OCI-M1 (cell line): ENCODE results near the gene M1AP.

Experiments used
- DNase-seq: peaks from one replicate; lab custom pipeline; 2025; lab: John Stamatoyannopoulos, UW

The M1AP gene

GRCh38 chr2:74546004-74546403 lies 102.1 kb downstream of the M1AP start:
- no peak for DNase-seq

DNA sequence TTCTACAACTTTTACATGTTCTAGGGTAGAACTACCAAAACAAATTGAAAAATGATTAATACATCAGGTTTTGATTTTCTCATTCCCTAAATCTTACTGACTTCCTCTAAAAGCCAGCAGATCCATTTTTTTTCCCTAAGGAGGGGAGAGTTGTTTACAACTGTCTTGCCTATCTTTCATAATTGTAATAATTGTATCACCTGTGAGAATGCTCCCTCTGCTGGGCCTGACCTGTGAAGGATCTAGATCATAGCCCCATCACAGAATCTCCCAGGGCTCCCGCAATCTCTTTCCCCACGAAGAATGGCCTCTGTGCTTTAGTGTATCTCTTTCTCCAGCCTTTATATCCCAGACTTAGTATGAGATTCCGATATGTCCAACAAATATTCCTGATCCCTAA lies 103.5 kb downstream of the M1AP start:
- DNase-seq = no peak

DNA sequence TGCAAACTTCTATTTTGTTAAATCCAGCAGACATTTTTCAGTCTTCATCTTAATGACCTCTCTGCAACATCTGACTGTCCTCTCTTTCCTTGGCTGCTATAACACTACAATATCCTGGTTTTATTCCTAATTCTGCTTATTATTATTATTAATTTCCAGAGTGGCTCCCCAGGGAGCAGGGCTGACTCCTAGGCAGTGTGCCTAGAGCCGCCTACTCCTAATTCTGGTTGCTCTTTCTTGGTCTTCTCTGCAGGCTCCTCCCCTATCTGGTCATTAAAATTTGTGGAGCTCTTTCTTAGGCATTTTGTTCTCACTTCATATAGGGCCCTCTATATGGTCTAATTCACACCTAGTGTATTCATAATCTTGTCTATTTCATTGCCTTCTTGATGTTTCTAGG lies 105.2 kb downstream of the M1AP start:
- no peak for DNase-seq

DNA sequence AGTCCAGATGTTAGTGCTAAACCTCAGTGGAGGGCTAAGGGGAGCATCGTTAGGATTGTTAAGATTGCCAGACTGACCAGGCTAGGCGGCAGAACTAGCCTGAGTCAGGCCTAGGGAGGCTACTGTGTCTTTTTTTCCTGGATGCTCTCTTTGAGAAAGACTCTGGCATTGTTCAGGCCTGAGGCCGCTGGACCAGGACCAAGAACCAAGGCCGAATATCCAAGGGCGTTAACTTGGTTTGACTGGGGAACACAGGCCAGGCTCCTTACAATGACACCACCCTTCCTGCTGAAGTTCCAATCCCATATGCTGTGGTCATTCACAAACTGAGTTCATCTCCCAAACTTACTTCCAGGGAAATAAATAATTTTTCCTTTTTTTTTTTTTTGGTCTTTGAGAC lies 107.8 kb downstream of the M1AP start:
- no peak for DNase-seq

DNA sequence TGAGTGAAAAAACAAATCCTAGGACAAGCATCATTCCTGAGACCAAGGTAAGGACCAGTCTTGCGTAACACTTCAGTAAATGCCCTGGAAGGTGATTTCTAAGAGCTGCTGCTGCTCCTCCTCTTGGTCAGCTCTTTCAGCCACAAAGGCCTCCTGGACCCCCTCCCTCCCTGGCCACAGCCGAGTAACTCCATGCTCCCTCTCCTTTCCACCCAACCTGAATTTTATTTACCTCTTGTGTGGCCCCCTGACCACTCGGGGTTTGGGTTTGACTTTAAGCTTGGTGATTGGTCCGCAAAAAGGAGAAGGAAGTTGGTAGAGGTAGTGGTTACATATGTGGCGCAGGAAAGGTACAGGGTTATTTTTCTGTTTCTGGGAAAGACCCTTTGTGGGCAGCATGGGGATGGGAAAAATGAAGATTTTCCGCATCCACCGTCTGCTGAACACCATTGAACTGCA lies 109.2 kb downstream of the M1AP start:
- DNase-seq = no peak

DNA sequence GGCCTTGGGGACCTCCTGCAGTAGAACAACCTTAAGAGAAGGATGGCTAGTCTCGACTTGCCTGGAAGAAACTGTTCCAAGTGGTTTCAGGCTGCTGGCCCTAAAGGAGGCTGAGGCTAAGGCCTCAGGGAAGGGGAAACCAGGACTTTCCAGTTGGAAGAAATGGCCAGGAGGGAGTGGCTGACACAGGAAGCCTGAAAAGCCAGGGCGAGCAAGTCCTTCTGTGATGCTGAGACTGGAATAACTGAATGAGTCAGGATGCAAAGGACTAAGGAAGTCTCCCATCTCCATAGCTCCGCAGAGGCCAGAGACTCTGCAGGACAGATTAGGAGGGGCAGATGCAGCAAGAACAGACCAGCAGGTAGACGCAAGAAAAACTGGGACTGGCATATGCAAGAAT lies 111.0 kb downstream of the M1AP start:
- no peak for DNase-seq

DNA sequence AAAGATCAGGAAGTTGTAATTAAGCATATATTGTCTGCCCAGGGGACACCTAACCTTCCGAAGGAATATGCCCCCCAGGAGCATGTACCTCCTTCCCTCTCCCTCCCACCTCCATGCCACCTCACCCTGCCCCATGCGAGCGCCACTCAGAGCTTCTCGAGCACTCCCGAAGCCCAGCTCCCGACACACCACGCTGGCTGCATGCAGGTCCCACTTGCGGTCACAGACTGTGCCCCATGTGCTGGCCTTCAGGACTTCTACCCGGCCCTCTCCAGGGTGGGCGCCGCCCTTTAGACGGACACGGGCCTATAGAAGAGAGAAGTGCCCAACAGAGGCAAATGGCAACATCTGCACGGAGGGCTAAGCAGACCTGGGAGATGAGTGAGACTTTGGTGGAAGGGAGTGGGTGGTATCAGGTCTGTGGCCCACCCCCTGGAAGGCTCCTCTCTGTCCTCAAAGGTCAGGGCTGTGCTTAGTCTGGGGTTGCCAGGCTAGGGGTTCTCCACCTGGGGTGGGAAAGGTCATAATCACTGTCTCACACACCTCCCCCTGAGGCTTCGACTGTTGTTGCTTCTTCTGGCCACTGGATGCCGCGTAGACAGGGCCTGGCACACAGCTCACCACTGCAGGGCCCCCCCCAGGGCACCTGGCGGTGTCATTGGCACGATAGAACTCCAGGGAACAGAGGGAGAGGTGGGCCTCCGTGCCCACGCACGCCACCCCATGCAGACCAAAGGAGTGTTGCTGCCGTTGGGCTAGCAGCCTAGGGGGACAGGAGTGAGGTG lies 111.8 kb downstream of the M1AP start:
- DNase-seq = no peak

DNA sequence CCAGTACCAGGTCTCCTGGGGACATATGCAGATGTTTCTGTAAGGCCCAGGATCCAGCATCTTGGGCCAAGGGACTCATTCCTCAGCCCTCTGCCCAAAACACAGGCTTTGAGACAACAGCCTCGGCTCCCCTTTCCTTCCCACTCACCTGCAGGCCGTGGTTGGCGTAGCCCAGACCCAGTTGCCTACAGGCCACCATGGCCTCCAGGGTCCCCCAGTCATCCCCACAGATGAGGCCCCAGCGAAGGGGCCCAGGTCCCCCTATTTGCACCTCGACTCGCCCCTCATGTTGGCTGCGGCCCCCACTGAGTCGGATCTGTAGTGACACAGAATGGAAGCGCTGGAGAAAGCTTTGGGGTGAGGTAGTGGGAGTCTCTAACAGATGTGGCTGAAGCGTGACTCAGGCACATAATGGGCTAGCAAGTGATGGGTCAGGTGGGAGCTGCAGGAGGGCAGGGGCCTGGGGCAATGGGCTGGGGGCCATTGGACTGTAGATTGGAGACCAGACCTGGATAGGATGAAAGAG lies 112.6 kb downstream of the M1AP start:
- DNase-seq = no peak

DNA sequence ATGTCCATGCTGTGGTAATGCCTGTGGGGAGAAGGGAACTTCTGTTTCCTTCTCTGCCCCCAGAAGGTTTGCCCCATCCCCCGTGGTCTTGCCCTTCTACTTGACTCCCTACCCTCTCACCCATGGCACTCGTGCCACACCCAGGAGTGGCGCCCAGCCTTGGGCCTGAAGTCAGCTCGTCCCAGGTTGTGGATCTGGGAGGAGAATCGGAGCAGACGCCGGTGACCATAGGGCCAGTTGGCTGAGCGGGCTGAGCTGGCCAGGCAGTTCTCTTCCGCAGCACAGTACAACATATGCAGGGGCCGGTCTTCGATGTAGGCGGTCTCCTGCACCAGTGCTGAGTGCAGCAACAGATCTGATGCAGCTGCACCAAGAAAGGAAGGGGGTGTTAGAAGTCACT lies 113.7 kb downstream of the M1AP start:
- no peak for DNase-seq

DNA sequence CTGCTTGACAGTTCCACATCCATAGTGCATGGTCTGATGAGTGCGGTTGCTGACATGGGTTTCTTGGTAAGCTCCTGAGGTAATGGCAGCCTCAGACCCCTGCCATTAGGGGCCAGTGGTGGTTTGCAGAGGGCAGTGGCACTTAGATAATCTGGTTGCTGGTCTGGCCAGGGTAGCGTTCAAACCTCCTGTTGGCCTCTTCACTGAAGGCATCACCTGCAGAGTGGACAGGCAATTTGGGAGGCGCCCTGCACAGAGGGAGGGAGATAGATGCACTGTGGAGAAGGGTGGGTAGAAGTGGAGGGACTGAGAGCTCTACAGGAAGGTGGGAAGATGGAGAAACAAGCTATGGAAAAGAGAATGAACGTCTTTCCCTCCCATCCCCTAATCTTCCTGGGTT lies 114.7 kb downstream of the M1AP start:
- no peak for DNase-seq

DNA sequence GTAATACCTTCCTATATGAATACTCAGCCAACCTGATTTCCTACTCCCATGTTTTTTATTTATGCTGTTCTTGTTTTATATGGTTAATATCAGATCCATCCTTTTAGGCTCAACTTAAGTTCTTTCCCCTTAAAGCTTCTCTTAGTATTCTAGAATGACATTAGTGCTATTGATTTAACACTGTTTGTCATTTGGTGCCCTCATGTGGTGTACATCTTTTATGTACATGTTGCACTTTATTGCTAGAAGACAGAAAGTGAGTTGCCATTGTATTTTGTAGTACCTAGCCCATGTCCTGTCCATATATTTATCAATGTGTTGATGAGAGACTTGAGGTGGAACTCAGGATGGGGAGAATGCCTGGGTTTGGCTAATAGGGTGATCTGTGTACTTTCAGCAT lies 115.9 kb downstream of the M1AP start:
- peak; percentile 39 for DNase-seq

DNA sequence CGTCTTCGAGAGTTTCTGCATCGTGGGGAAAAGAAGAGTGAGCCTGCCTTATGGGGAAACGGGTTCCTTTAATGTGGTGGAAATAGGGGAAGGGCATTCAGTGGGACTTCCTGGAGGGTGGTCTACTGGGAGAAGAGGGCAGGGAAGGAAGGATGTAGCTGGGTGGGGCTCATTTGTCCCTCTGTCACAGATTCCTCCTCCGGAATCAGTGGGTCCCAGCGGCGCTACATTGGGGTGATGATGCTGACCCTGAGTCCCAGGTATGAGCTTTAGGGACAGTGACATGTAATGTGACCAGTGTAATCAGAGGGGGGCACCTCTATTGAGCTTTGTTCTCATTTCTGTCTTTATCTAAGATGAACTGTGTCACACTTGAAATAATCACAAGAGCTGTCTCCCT lies 116.5 kb downstream of the M1AP start:
- no peak for DNase-seq

GRCh38 chr2:74530239-74531187 lies 117.6 kb downstream of the M1AP start:
- DNase-seq = peak; percentile 87

- peak; percentile 97 for DNase-seq
These were observed 118.5 kb downstream of the M1AP start, which contains the start of the genes AUP1 and HTRA2 for GRCh38 chr2:74529357-74530238. Gene AUP1 (minus strand): TSS chr2:74529706. CDS start chr2:74529629, 77 bp downstream. Gene HTRA2 (plus strand): TSS chr2:74529933. CDS start chr2:74530007, 74 bp downstream.

- peak; percentile 58 for DNase-seq
These were observed 119.4 kb downstream of the M1AP start for GRCh38 chr2:74528600-74529356.

- no peak for DNase-seq
These were observed 120.4 kb downstream of the M1AP start for GRCh38 chr2:74527741-74528140.

- no peak for DNase-seq
These were observed 121.4 kb downstream of the M1AP start for GRCh38 chr2:74526649-74527230.

- peak; percentile 51 for DNase-seq
These were observed 122.1 kb downstream of the M1AP start, which contains the start of gene DQX1 for GRCh38 chr2:74525717-74526648. Gene DQX1 (minus strand): TSS chr2:74526231. CDS start chr2:74525729, 502 bp downstream.
